Measurements from ENCODE around the gene CSRNP2. TPM values are rescaled to one million over a fixed set of nuclear protein-coding genes. Genes with fewer than 3 reads are reported as not detected.

The CSRNP2 gene
- total RNA-seq, 1 experiment from 2014 or later: 33.7 TPM

GRCh38 chr12:51103977-51104376 lies 20.6 kb upstream of the CSRNP2 start (continued):
- TF ChIP-seq, protein P1, sequence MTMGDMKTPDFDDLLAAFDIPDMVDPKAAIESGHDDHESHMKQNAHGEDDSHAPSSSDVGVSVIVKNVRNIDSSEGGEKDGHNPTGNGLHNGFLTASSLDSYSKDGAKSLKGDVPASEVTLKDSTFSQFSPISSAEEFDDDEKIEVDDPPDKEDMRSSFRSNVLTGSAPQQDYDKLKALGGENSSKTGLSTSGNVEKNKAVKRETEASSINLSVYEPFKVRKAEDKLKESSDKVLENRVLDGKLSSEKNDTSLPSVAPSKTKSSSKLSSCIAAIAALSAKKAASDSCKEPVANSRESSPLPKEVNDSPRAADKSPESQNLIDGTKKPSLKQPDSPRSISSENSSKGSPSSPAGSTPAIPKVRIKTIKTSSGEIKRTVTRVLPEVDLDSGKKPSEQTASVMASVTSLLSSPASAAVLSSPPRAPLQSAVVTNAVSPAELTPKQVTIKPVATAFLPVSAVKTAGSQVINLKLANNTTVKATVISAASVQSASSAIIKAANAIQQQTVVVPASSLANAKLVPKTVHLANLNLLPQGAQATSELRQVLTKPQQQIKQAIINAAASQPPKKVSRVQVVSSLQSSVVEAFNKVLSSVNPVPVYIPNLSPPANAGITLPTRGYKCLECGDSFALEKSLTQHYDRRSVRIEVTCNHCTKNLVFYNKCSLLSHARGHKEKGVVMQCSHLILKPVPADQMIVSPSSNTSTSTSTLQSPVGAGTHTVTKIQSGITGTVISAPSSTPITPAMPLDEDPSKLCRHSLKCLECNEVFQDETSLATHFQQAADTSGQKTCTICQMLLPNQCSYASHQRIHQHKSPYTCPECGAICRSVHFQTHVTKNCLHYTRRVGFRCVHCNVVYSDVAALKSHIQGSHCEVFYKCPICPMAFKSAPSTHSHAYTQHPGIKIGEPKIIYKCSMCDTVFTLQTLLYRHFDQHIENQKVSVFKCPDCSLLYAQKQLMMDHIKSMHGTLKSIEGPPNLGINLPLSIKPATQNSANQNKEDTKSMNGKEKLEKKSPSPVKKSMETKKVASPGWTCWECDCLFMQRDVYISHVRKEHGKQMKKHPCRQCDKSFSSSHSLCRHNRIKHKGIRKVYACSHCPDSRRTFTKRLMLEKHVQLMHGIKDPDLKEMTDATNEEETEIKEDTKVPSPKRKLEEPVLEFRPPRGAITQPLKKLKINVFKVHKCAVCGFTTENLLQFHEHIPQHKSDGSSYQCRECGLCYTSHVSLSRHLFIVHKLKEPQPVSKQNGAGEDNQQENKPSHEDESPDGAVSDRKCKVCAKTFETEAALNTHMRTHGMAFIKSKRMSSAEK (CRISPR knock-in tag; IDR thresholded peaks at IDR 0.05; ENCODE audit: borderline replicate concordance): no peak
- TF ChIP-seq MYBL2 (CRISPR knock-in tag; IDR thresholded peaks at IDR 0.05) (no peak), NFE2L1 (CRISPR knock-in tag; IDR thresholded peaks at IDR 0.05) (no peak), PRDM15 (CRISPR knock-in tag; IDR thresholded peaks at IDR 0.05) (no peak)
- TF ChIP-seq, protein P2, sequence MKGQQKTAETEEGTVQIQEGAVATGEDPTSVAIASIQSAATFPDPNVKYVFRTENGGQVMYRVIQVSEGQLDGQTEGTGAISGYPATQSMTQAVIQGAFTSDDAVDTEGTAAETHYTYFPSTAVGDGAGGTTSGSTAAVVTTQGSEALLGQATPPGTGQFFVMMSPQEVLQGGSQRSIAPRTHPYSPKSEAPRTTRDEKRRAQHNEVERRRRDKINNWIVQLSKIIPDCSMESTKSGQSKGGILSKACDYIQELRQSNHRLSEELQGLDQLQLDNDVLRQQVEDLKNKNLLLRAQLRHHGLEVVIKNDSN (CRISPR knock-in tag; IDR thresholded peaks at IDR 0.05): no peak

DNA sequence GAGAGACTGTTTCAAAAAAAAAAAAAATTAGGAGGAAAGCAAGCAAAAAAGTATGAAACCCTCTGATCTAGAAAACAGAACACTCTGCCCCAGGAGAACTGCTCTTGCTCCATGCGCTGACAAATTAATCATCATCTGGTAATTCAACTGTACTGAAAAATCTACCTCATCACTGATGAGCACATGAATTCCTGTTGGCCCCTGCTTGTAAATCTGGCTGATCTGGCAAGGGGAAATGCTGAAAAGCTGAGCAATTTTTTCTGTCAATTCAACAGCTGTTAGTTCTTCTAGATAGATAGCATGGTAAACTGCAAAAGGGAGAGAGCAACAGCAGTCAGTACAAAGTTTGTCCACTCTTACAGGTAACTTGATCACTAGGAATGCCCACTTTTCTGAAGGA lies 15.2 kb upstream of the CSRNP2 start:
- DNase-seq (ENCODE audit: low spot score) (no peak), ATAC-seq (no peak)
- ChIA-PET CTCF (no interaction called here), POLR2A (interaction anchor here (0.6 kb wide), 1 partner anchor 242 kb away, joined by 3 read pairs; no protein-coding TSS in a partner anchor)
- Mint-ChIP-seq H3K4me1 (no peaks in the 10 kb centered on the region), H3K27me3 (ENCODE audit: low read depth) (no peaks in the 10 kb centered on the region), H3K9me3 (no peaks in the 10 kb centered on the region), H3K4me3 (no peak overlapping the region), H3K27ac (no peak overlapping the region), H3K36me3 (peaks cover 72% of the 10 kb centered on the region)
- TF ChIP-seq TCF7 (CRISPR knock-in tag; IDR thresholded peaks at IDR 0.05; ENCODE audit: low read depth): no peak

GRCh38 chr12:51090705-51091229 lies 7.4 kb upstream of the CSRNP2 start:
- CTCF ChIA-PET: no interaction called here
- ATAC-seq (no peak), DNase-seq (ENCODE audit: low spot score) (no peak)
- Mint-ChIP-seq H3K4me1 (no peaks in the 10 kb centered on the region), H3K36me3 (peaks cover 22% of the 10 kb centered on the region), H3K27ac (no peak overlapping the region), H3K4me3 (no peak overlapping the region), H3K27me3 (ENCODE audit: low read depth) (no peaks in the 10 kb centered on the region), H3K9me3 (no peaks in the 10 kb centered on the region)
- POLR2A ChIA-PET: no interaction called here
- no peak for TF ChIP-seq NR3C1 (CRISPR knock-in tag; conservative IDR thresholded peaks at IDR 0.05; ENCODE audit: low read depth)
- no peak for TF ChIP-seq E2F5 (CRISPR knock-in tag; IDR thresholded peaks at IDR 0.05)
- no peak for TF ChIP-seq ESRRA (CRISPR knock-in tag; IDR thresholded peaks at IDR 0.05; ENCODE audit: borderline replicate concordance)
- no peak for TF ChIP-seq NFE2L1 (CRISPR knock-in tag; IDR thresholded peaks at IDR 0.05)
- TF ChIP-seq PRRX2 (CRISPR knock-in tag; IDR thresholded peaks at IDR 0.05): no peak
- TF ChIP-seq SMAD4 (CRISPR knock-in tag; IDR thresholded peaks at IDR 0.05): no peak
- TF ChIP-seq EMX1 (CRISPR knock-in tag; IDR thresholded peaks at IDR 0.05): no peak
- TF ChIP-seq, protein P3, sequence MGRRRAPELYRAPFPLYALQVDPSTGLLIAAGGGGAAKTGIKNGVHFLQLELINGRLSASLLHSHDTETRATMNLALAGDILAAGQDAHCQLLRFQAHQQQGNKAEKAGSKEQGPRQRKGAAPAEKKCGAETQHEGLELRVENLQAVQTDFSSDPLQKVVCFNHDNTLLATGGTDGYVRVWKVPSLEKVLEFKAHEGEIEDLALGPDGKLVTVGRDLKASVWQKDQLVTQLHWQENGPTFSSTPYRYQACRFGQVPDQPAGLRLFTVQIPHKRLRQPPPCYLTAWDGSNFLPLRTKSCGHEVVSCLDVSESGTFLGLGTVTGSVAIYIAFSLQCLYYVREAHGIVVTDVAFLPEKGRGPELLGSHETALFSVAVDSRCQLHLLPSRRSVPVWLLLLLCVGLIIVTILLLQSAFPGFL (CRISPR knock-in tag; IDR thresholded peaks at IDR 0.05; ENCODE audit: borderline replicate concordance): no peak
- no peak for TF ChIP-seq ETV6 (CRISPR knock-in tag; IDR thresholded peaks at IDR 0.05)
- no peak for TF ChIP-seq ATF3 (CRISPR knock-in tag; conservative IDR thresholded peaks at IDR 0.05)
- TF ChIP-seq ZBTB21 (CRISPR knock-in tag; IDR thresholded peaks at IDR 0.05; ENCODE audit: borderline replicate concordance): no peak
- TF ChIP-seq RORB (CRISPR knock-in tag; IDR thresholded peaks at IDR 0.05): no peak
- TF ChIP-seq, protein P2 (CRISPR knock-in tag; IDR thresholded peaks at IDR 0.05): no peak
- TF ChIP-seq GABPB1 (CRISPR knock-in tag; IDR thresholded peaks at IDR 0.05): no peak
- TF ChIP-seq, protein P4, sequence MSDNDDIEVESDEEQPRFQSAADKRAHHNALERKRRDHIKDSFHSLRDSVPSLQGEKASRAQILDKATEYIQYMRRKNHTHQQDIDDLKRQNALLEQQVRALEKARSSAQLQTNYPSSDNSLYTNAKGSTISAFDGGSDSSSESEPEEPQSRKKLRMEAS (CRISPR knock-in tag; IDR thresholded peaks at IDR 0.05): no peak
